HCT116 (cell line): ENCODE data around the gene FAM171A2. TPM values are rescaled to one million over a fixed set of nuclear protein-coding genes. Genes with fewer than 3 reads are reported as not detected.

Source experiments
- ATAC-seq: fragments of 200-7000 bp; cut with Tn5 transposase; 2 replicates; pipeline ENCODE4 v1.9.1; 2020; ENCODE audit warnings: mild to moderate bottlenecking, moderate library complexity
- BruUV-seq: library from RNA; stranded (reverse); fragments of 400-500 nt; replicated peaks from 2 replicates; lab custom pipeline; 2021; lab: Mats Ljungman, UMichigan
- CTCF ChIA-PET: fragments of 300-600 bp; sonication (Branson Sonifier 250); formaldehyde crosslinking; loops from one replicate; lab custom pipeline; 2021; ENCODE audit warnings: antibody characterized with exemption; lab: Charles Lee
- POLR2A ChIA-PET: fragments of 300-600, 350-600 bp; sonication (Branson Sonifier 250); formaldehyde crosslinking; loops from one replicate; lab custom pipeline; 2021; ENCODE audit warnings: antibody characterized with exemption; lab: Charles Lee
- RAD21 ChIA-PET, 2 experiments: fragments of 300-600 bp; sonication (Branson Sonifier 250); formaldehyde crosslinking; loops; one replicate each; lab custom pipeline; 2023; ENCODE audit warnings: low total read pairs in 2 of 2; ENCODE audit not compliant: uncharacterized antibody in 2 of 2, unreplicated experiment in 2 of 2, low non-redundant PET in 1 of 2; lab: Charles Lee
- DNase-seq: peaks from one replicate; pipeline ENCODE4 v3.0.0-alpha.2; 2010; ENCODE audit warnings: low read depth, low spot score
- H2AFZ ChIP-seq: fragments of 200-600 bp; shearing (Covaris generic), sonication (generic); 2 replicates; pipeline ENCODE4 v1.6.1; 2017; ENCODE audit warnings: low read depth, mixed run types, mixed read lengths, antibody characterized with exemption, low read length; ENCODE audit not compliant: poor library complexity, severe bottlenecking
- H3K27ac ChIP-seq: 2 replicates; pipeline ENCODE4 v1.5.1; 2012; ENCODE audit warnings: low read depth, low read length
- H3K27me3 ChIP-seq: fragments of 200-600 bp; sonication (generic); 2 replicates; pipeline ENCODE4 v1.6.1; 2016; ENCODE audit warnings: mixed run types, low read length, mixed read lengths; ENCODE audit not compliant: insufficient read depth
- H3K36me3 ChIP-seq, 2 experiments: fragments of 200-500 bp in 1 of 2; fragments of 200-600 bp in 1 of 2; sonication (Bioruptor generic) in 1 of 2; sonication (generic) in 1 of 2; 2 replicates each; pipeline versions ENCODE4 v1.5.1 to v1.6.1; 2014 to 2016; ENCODE audit warnings: low read length in 2 of 2, inconsistent platforms in 1 of 2, mixed read lengths in 1 of 2, mixed run types in 1 of 2; ENCODE audit not compliant: insufficient read depth in 2 of 2, control insufficient read depth in 1 of 2
- H3K4me1 ChIP-seq, 2 experiments: fragments of 200-600 bp in 1 of 2; sonication (generic) in 1 of 2; 2 replicates each; pipeline versions ENCODE4 v1.5.1 to v1.6.1; 2012 to 2017; ENCODE audit warnings: low read length in 2 of 2, inconsistent platforms in 1 of 2, mild to moderate bottlenecking in 1 of 2, mixed read lengths in 1 of 2, mixed run types in 1 of 2, moderate library complexity in 1 of 2; ENCODE audit not compliant: insufficient read depth in 2 of 2, control insufficient read depth in 1 of 2
- H3K4me2 ChIP-seq: fragments of 200-600 bp; sonication (generic); 2 replicates; pipeline ENCODE4 v1.6.1; 2017; ENCODE audit warnings: mixed run types, low read length, mixed read lengths
- H3K4me3 ChIP-seq, 2 experiments: fragments of 200-600 bp in 1 of 2; sonication (generic) in 1 of 2; replicated peaks in 1 of 2; 2 replicates each; pipeline ENCODE4 v1.5.1; 2011 to 2016; ENCODE audit warnings: low read length in 2 of 2, control low read depth in 1 of 2, low read depth in 1 of 2, mild to moderate bottlenecking in 1 of 2, mixed read lengths in 1 of 2, mixed run types in 1 of 2
- H3K79me2 ChIP-seq: fragments of 200-600 bp; sonication (generic); 2 replicates; pipeline ENCODE4 v1.6.1; 2017; ENCODE audit warnings: mild to moderate bottlenecking, mixed run types, low read length, moderate library complexity, mixed read lengths; ENCODE audit not compliant: insufficient read depth
- H3K9ac ChIP-seq: fragments of 200-600 bp; sonication (generic); 2 replicates; pipeline ENCODE4 v1.6.1; 2016; ENCODE audit warnings: low read length, mixed read lengths
- H3K9me2 ChIP-seq: fragments of 200-600 bp; sonication (generic), shearing (Covaris generic); 2 replicates; pipeline ENCODE4 v1.6.1; 2017; ENCODE audit warnings: mixed run types, mild to moderate bottlenecking, moderate library complexity; ENCODE audit not compliant: insufficient read depth
- H3K9me3 ChIP-seq, 2 experiments: fragments of 200-500 bp in 1 of 2; fragments of 200-600 bp in 1 of 2; sonication (Bioruptor generic) in 1 of 2; sonication (generic) in 1 of 2; 2 replicates each; pipeline ENCODE4 v1.6.1; 2014 to 2017; ENCODE audit warnings: low read length in 2 of 2, mixed read lengths in 2 of 2, inconsistent platforms in 1 of 2, low read depth in 1 of 2, mild to moderate bottlenecking in 1 of 2, mixed run types in 1 of 2, moderate library complexity in 1 of 2; ENCODE audit not compliant: control insufficient read depth in 1 of 2, insufficient read depth in 1 of 2
- H4K20me1 ChIP-seq: fragments of 200-600 bp; sonication (generic), shearing (Covaris generic); 2 replicates; pipeline ENCODE4 v1.6.1; 2017; ENCODE audit warnings: mixed run types, mild to moderate bottlenecking, moderate library complexity; ENCODE audit not compliant: insufficient read depth
- ATF3 ChIP-seq: IDR thresholded peaks from 2 replicates; pipeline ENCODE4 v1.6.1; 2012
- CEBPB ChIP-seq: IDR thresholded peaks from 2 replicates; pipeline ENCODE4 v1.6.1; 2012; ENCODE audit warnings: low read depth
- CTCF ChIP-seq, 3 experiments: fragments of 200-600 bp in 1 of 3; sonication (generic) in 1 of 3; IDR thresholded peaks in 2 of 3; conservative IDR thresholded peaks in 1 of 3; 2 replicates each; pipeline ENCODE4 v1.5.1; 2012 to 2017; ENCODE audit warnings: low read depth in 2 of 3, low read length in 2 of 3, antibody characterized with exemption in 1 of 3, borderline replicate concordance in 1 of 3, control low read depth in 1 of 3, mild to moderate bottlenecking in 1 of 3, mixed read lengths in 1 of 3, mixed run types in 1 of 3, moderate library complexity in 1 of 3; ENCODE audit not compliant: insufficient read depth in 1 of 3
- ELF1 ChIP-seq: IDR thresholded peaks from 2 replicates; pipeline ENCODE4 v1.6.1; 2012; ENCODE audit warnings: low read depth, borderline replicate concordance
- EZH2 ChIP-seq: fragments of 200-600 bp; sonication (generic); IDR thresholded peaks from 2 replicates; pipeline ENCODE4 v1.6.1; 2017; ENCODE audit warnings: antibody characterized with exemption, mixed run types
- FOSL1 ChIP-seq: IDR thresholded peaks from 2 replicates; pipeline ENCODE4 v1.6.1; 2012; ENCODE audit warnings: low read depth
- JUND ChIP-seq: IDR thresholded peaks from 2 replicates; pipeline ENCODE4 v1.6.1; 2012
- RAD21 ChIP-seq: IDR thresholded peaks from 2 replicates; pipeline ENCODE4 v1.6.1; 2012; ENCODE audit warnings: low read depth, mild to moderate bottlenecking
- REST ChIP-seq: IDR thresholded peaks from 2 replicates; pipeline ENCODE4 v1.6.1; 2012; ENCODE audit warnings: low read depth
- SRF ChIP-seq: IDR thresholded peaks from 2 replicates; pipeline ENCODE4 v1.6.1; 2012; ENCODE audit warnings: low read depth
- TCF7L2 ChIP-seq: IDR thresholded peaks from 2 replicates; pipeline ENCODE4 v1.7.0; 2011; ENCODE audit warnings: borderline replicate concordance, inconsistent platforms; ENCODE audit not compliant: insufficient read depth, insufficient read length; ENCODE audit errors: extremely low read depth
- YY1 ChIP-seq: IDR thresholded peaks from 2 replicates; pipeline ENCODE4 v1.6.1; 2011; ENCODE audit warnings: low read length, low read depth, moderate library complexity, mild to moderate bottlenecking; ENCODE audit not compliant: insufficient replicate concordance; ENCODE audit errors: extremely low read depth
- ZBTB33 ChIP-seq: IDR thresholded peaks from 2 replicates; pipeline ENCODE4 v1.6.1; 2011; ENCODE audit warnings: mild to moderate bottlenecking, low read length, moderate library complexity; ENCODE audit not compliant: insufficient replicate concordance; ENCODE audit errors: extremely low read depth
- intact Hi-C: fragments of 100-400 bp; cut with micrococcal nuclease; formaldehyde crosslinking; loops from 2 replicates; pipeline ENCODE4 v1.10.0; 2022
- total RNA-seq: library from RNA; stranded (reverse); gene quantifications from one replicate; pipeline ENCODE4 v1.2.1, GENCODE V29; 2021; ENCODE audit not compliant: unreplicated experiment

The FAM171A2 gene
- total RNA-seq, 1 experiment from 2014 or later = 18.0 TPM

- ATAC-seq = no peak
- intact Hi-C loops = no loop called here
- no TSS peak for BruUV-seq
- RAD21 ChIA-PET = no interaction called here
- no peak overlapping the region for H2AFZ ChIP-seq
- H3K9ac ChIP-seq = no peak overlapping the region
- no peaks in the 10 kb centered on the region for H3K36me3 ChIP-seq
- peaks cover 0 to 13% of the 10 kb centered on the region in 2 experiments; a peak in 3 of 4 replicates for H3K4me1 ChIP-seq
- no peaks in the 10 kb centered on the region for H3K9me2 ChIP-seq
- H4K20me1 ChIP-seq = no peaks in the 10 kb centered on the region
- CTCF ChIA-PET = no interaction called here
- no peaks in the 10 kb centered on the region for H3K79me2 ChIP-seq
- no peak overlapping the region for H3K4me3 ChIP-seq
- no peaks in the 10 kb centered on the region for H3K27me3 ChIP-seq
- POLR2A ChIA-PET = no interaction called here
- no peaks in the 10 kb centered on the region for H3K9me3 ChIP-seq
- H3K27ac ChIP-seq = no peak overlapping the region
- no peak for DNase-seq
- TF ChIP-seq REST (no peak), JUND (no peak), ELF1 (no peak), CEBPB (no peak), RAD21 (no peak), TCF7L2 (no peak), CTCF (IDR thresholded peaks at IDR 0.05 in 2 of 3, conservative IDR thresholded peaks at IDR 0.05 in 1 of 3; ENCODE audit: borderline replicate concordance in 1 of 3, insufficient read depth in 1 of 3, low read depth in 2 of 3, low read length in 2 of 3) (no peak), ZBTB33 (no peak), ATF3 (no peak), EZH2 (no peak), SRF (no peak), FOSL1 (no peak), YY1 (no peak)
- H3K4me2 ChIP-seq = no peak overlapping the region
Measured at GRCh38 chr17:44378171-44378705, 14.6 kb upstream of the FAM171A2 start.
